MM.1S (cell line): ENCODE data around the gene SCRT2.

ENCODE experiments used
- DNase-seq: peaks from one replicate; pipeline ENCODE4 v3.0.0-alpha.2; 2015
- H2AFZ ChIP-seq: fragments of 300-600 bp; sonication (generic); 2 replicates; pipeline ENCODE4 v1.6.0; 2016; ENCODE audit warnings: antibody characterized with exemption, low read length
- H3F3A ChIP-seq: fragments of 300-600 bp; sonication (generic); 2 replicates; pipeline ENCODE4 v1.6.1; 2016; ENCODE audit warnings: mild to moderate bottlenecking, antibody characterized with exemption, low read length, moderate library complexity, mixed read lengths; ENCODE audit not compliant: insufficient read depth
- H3K27ac ChIP-seq: fragments of 300-600 bp; sonication (generic); 2 replicates; pipeline ENCODE4 v1.5.1; 2016; ENCODE audit warnings: mild to moderate bottlenecking, low read length
- H3K27me3 ChIP-seq: fragments of 300-600 bp; sonication (generic); replicated peaks from 2 replicates; pipeline ENCODE4 v1.6.0; 2016; ENCODE audit warnings: low read length; ENCODE audit not compliant: insufficient read depth
- H3K36me3 ChIP-seq: fragments of 300-600 bp; sonication (generic); replicated peaks from 2 replicates; pipeline ENCODE4 v1.6.1; 2016; ENCODE audit warnings: mild to moderate bottlenecking, low read length, mixed read lengths; ENCODE audit not compliant: insufficient read depth
- H3K4me1 ChIP-seq: fragments of 300-600 bp; sonication (generic); 2 replicates; pipeline ENCODE4 v1.6.1; 2016; ENCODE audit warnings: low read length, mixed read lengths
- H3K4me2 ChIP-seq: fragments of 300-600 bp; sonication (generic); 2 replicates; pipeline ENCODE4 v1.6.0; 2016; ENCODE audit warnings: low read depth, low read length
- H3K4me3 ChIP-seq: fragments of 300-600 bp; sonication (generic); 2 replicates; pipeline ENCODE4 v1.5.1; 2016; ENCODE audit warnings: low read length, mixed read lengths
- H3K79me2 ChIP-seq: fragments of 300-600 bp; sonication (generic); 2 replicates; pipeline ENCODE4 v1.6.1; 2016; ENCODE audit warnings: mixed run types, low read length, mixed read lengths
- H3K9ac ChIP-seq: fragments of 300-600 bp; sonication (generic); 2 replicates; pipeline ENCODE4 v1.6.1; 2016; ENCODE audit warnings: low read length, mixed read lengths
- H3K9me2 ChIP-seq: fragments of 300-600 bp; sonication (generic); replicated peaks from 2 replicates; pipeline ENCODE4 v1.6.1; 2016; ENCODE audit warnings: mild to moderate bottlenecking, low read length, mixed read lengths; ENCODE audit not compliant: insufficient read depth
- H3K9me3 ChIP-seq: fragments of 300-600 bp; sonication (generic); replicated peaks from 2 replicates; pipeline ENCODE4 v1.6.1; 2016; ENCODE audit warnings: mild to moderate bottlenecking, low read length, mixed read lengths; ENCODE audit not compliant: insufficient read depth
- H4K20me1 ChIP-seq: fragments of 300-600 bp; sonication (generic); 2 replicates; pipeline ENCODE4 v1.6.1; 2016; ENCODE audit warnings: mild to moderate bottlenecking, low read length, moderate library complexity, mixed read lengths; ENCODE audit not compliant: insufficient read depth
- CTCF ChIP-seq: fragments of 300-600 bp; sonication (generic); IDR thresholded peaks from 2 replicates; pipeline ENCODE4 v1.5.1; 2016; ENCODE audit warnings: antibody characterized with exemption, low read length, mixed read lengths
- EZH2 ChIP-seq: fragments of 300-600 bp; sonication (generic); optimal IDR thresholded peaks from 2 replicates; pipeline ENCODE3; 2017; ENCODE audit warnings: low read depth, mild to moderate bottlenecking, antibody characterized with exemption, low read length, mixed read lengths
- EZH2phosphoT487 ChIP-seq: fragments of 300-600 bp; sonication (generic); IDR thresholded peaks from 2 replicates; pipeline ENCODE4 v1.6.1; 2018; ENCODE audit warnings: antibody characterized with exemption, low read length

Gene SCRT2

GRCh38 chr20:684676-685319, 9.2 kb upstream of the SCRT2 start:
- Histone ChIP-seq H3K36me3 (no peaks in the 10 kb centered on the region), H3K27ac (no peak overlapping the region), H3K4me2 (no peak overlapping the region), H4K20me1 (no peaks in the 10 kb centered on the region), H3K27me3 (peaks cover 43% of the 10 kb centered on the region), H3K4me3 (no peak overlapping the region), H3F3A (no peaks in the 10 kb centered on the region), H3K9ac (no peak overlapping the region), H3K9me2 (no peaks in the 10 kb centered on the region), H3K4me1 (no peaks in the 10 kb centered on the region), H3K9me3 (no peaks in the 10 kb centered on the region), H2AFZ (no peak overlapping the region), H3K79me2 (no peaks in the 10 kb centered on the region)
- DNase-seq: no peak
- no peak for TF ChIP-seq CTCF

GRCh38 chr20:682123-682522, 6.5 kb upstream of the SCRT2 start:
- Histone ChIP-seq H3K4me1 (no peaks in the 10 kb centered on the region), H3K9ac (no peak overlapping the region), H3K79me2 (no peaks in the 10 kb centered on the region), H3K4me3 (no peak overlapping the region), H3K27me3 (peaks cover 45% of the 10 kb centered on the region), H3K4me2 (no peak overlapping the region), H3K27ac (no peak overlapping the region), H3F3A (no peaks in the 10 kb centered on the region), H3K9me2 (no peaks in the 10 kb centered on the region), H3K36me3 (no peaks in the 10 kb centered on the region), H3K9me3 (no peaks in the 10 kb centered on the region), H4K20me1 (no peaks in the 10 kb centered on the region), H2AFZ (no peak overlapping the region)
- no peak for TF ChIP-seq CTCF
- no peak for DNase-seq

GRCh38 chr20:680638-681187, 5.1 kb upstream of the SCRT2 start:
- H3K36me3 ChIP-seq: no peaks in the 10 kb centered on the region
- H3F3A ChIP-seq: no peaks in the 10 kb centered on the region
- H3K9me2 ChIP-seq: no peaks in the 10 kb centered on the region
- H3K27ac ChIP-seq: no peak overlapping the region
- no peaks in the 10 kb centered on the region for H3K9me3 ChIP-seq
- no peak overlapping the region for H3K9ac ChIP-seq
- DNase-seq: no peak
- H3K27me3 ChIP-seq: peaks cover 52% of the 10 kb centered on the region
- H3K4me2 ChIP-seq: no peak overlapping the region
- H3K79me2 ChIP-seq: no peaks in the 10 kb centered on the region
- no peaks in the 10 kb centered on the region for H4K20me1 ChIP-seq
- H3K4me1 ChIP-seq: peaks cover 8% of the 10 kb centered on the region; the same call in 1 of the 2 replicates
- H2AFZ ChIP-seq: no peak overlapping the region
- no peak overlapping the region for H3K4me3 ChIP-seq
- TF ChIP-seq CTCF (no peak), EZH2 (no peak), EZH2phosphoT487 (no peak)
